ENCODE measurements around the gene SLC2A10. TPM values are rescaled to one million over a fixed set of nuclear protein-coding genes. Genes with fewer than 3 reads are reported as not detected.

Gene SLC2A10
- total RNA-seq, 1 donor: 44.2 TPM

- Histone ChIP-seq H3K27ac (ENCODE audit: low read depth, low read length) (no peak overlapping the region), H3K79me2 (ENCODE audit: insufficient read depth, low read length) (no peaks in the 10 kb centered on the region), H2AFZ (ENCODE audit: low read length) (no peak overlapping the region), H3K9me3 (ENCODE audit: low read depth, low read length) (no peaks in the 10 kb centered on the region), H3K4me1 (ENCODE audit: insufficient read depth, low read length) (no peaks in the 10 kb centered on the region), H3K27me3 (ENCODE audit: insufficient read depth, low read length) (no peaks in the 10 kb centered on the region), H3K4me3 (ENCODE audit: insufficient read depth, low read length) (no peak overlapping the region), H4K20me1 (ENCODE audit: insufficient read depth, low read length) (no peaks in the 10 kb centered on the region), H3K36me3 (ENCODE audit: insufficient read depth, low read length) (no peaks in the 10 kb centered on the region), H3K4me2 (ENCODE audit: insufficient read depth, low read length) (no peak overlapping the region)
- no peak for DNase-seq (ENCODE audit: insufficient read length, low spot score, missing footprints)
- TF ChIP-seq, protein P1, sequence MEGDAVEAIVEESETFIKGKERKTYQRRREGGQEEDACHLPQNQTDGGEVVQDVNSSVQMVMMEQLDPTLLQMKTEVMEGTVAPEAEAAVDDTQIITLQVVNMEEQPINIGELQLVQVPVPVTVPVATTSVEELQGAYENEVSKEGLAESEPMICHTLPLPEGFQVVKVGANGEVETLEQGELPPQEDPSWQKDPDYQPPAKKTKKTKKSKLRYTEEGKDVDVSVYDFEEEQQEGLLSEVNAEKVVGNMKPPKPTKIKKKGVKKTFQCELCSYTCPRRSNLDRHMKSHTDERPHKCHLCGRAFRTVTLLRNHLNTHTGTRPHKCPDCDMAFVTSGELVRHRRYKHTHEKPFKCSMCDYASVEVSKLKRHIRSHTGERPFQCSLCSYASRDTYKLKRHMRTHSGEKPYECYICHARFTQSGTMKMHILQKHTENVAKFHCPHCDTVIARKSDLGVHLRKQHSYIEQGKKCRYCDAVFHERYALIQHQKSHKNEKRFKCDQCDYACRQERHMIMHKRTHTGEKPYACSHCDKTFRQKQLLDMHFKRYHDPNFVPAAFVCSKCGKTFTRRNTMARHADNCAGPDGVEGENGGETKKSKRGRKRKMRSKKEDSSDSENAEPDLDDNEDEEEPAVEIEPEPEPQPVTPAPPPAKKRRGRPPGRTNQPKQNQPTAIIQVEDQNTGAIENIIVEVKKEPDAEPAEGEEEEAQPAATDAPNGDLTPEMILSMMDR (IDR thresholded peaks at IDR 0.05; ENCODE audit: extremely low read depth, low read depth, low read length): no peak
These were observed 6.0 kb upstream of the SLC2A10 start for GRCh38 chr20:46703435-46703834.

DNA sequence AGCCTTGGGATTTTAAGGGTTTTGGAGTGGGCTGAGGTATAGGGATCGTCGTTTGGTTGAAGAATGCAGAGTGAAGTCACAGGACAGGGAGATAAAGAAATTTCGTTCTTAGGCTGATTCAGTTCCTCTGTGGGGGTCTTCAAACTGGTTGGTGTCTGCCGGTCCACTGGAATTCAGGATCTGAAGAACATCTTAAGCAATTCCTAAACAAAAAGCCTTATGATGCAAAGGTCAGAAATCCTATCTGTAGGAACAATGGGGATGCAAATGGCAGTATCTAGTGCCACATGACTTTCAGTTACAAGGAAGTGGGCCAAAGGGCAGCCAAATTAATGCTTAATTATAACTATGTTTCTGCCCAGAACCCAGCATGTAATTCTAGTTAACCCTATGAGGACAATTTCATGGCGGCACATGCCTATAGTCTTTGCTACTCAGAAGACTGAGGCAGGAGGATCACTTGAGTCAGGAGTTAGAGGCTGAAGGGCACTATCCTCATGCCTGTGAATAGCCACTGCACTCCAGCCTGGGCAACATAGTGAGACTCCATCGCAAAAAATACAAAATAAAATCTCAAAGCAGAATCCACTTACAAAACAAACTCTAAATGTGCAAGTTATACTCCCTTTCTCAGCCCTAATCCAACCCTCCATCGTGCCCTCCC is 4.6 kb upstream of the SLC2A10 start:
- no peak for DNase-seq (ENCODE audit: insufficient read length, low spot score, missing footprints)
- TF ChIP-seq, protein P1 (IDR thresholded peaks at IDR 0.05; ENCODE audit: extremely low read depth, low read depth, low read length): no peak
- no peak overlapping the region for H3K27ac ChIP-seq (ENCODE audit: low read depth, low read length)

DNA sequence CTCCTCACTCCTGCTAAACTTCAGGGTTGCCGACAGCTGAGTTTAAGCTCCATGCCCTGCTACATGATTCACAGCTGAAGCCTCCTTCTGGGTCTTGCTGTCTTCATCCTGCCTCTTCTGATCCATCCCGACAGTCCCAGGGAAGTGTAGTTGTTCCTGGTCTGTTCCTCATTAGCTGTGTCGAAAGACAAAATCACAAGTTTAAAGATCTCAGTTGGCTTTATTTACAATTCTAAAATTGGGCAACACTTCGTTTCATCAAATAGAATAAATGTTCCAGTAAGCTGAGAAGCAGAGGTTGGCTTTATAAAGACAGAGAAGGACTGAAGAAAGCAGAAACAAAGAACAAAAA is 4.1 kb upstream of the SLC2A10 start:
- H4K20me1 ChIP-seq (ENCODE audit: insufficient read depth, low read length): no peaks in the 10 kb centered on the region
- H3K9me3 ChIP-seq (ENCODE audit: low read depth, low read length): no peaks in the 10 kb centered on the region
- no peak overlapping the region for H3K4me2 ChIP-seq (ENCODE audit: insufficient read depth, low read length)
- H3K36me3 ChIP-seq (ENCODE audit: insufficient read depth, low read length): no peaks in the 10 kb centered on the region
- H3K4me1 ChIP-seq (ENCODE audit: insufficient read depth, low read length): peaks cover 8% of the 10 kb centered on the region
- peak overlapping the region; percentile 82 for H2AFZ ChIP-seq (ENCODE audit: low read length)
- no peaks in the 10 kb centered on the region for H3K27me3 ChIP-seq (ENCODE audit: insufficient read depth, low read length)
- peaks cover 5% of the 10 kb centered on the region for H3K79me2 ChIP-seq (ENCODE audit: insufficient read depth, low read length)
- TF ChIP-seq, protein P1 (IDR thresholded peaks at IDR 0.05; ENCODE audit: extremely low read depth, low read depth, low read length): no peak
- no peak overlapping the region for H3K4me3 ChIP-seq (ENCODE audit: insufficient read depth, low read length)
- DNase-seq (ENCODE audit: insufficient read length, low spot score, missing footprints): no peak
- no peak overlapping the region for H3K27ac ChIP-seq (ENCODE audit: low read depth, low read length)

More for the DNA sequence above, 4.6 kb upstream of the SLC2A10 start:
- Histone ChIP-seq H3K36me3 (ENCODE audit: insufficient read depth, low read length) (no peaks in the 10 kb centered on the region), H3K79me2 (ENCODE audit: insufficient read depth, low read length) (peaks cover under 1% of the 10 kb centered on the region), H3K4me3 (ENCODE audit: insufficient read depth, low read length) (no peak overlapping the region), H3K9me3 (ENCODE audit: low read depth, low read length) (no peaks in the 10 kb centered on the region), H4K20me1 (ENCODE audit: insufficient read depth, low read length) (no peaks in the 10 kb centered on the region), H3K27me3 (ENCODE audit: insufficient read depth, low read length) (no peaks in the 10 kb centered on the region), H3K4me2 (ENCODE audit: insufficient read depth, low read length) (no peak overlapping the region), H2AFZ (ENCODE audit: low read length) (peak overlapping the region; percentile 82), H3K4me1 (ENCODE audit: insufficient read depth, low read length) (peaks cover 3% of the 10 kb centered on the region)

- no peak overlapping the region for H3K4me2 ChIP-seq (ENCODE audit: insufficient read depth, low read length)
- H2AFZ ChIP-seq (ENCODE audit: low read length): no peak overlapping the region
- no peaks in the 10 kb centered on the region for H3K27me3 ChIP-seq (ENCODE audit: insufficient read depth, low read length)
- H3K4me1 ChIP-seq (ENCODE audit: insufficient read depth, low read length): peaks cover 12% of the 10 kb centered on the region
- H3K36me3 ChIP-seq (ENCODE audit: insufficient read depth, low read length): no peaks in the 10 kb centered on the region
- no peaks in the 10 kb centered on the region for H4K20me1 ChIP-seq (ENCODE audit: insufficient read depth, low read length)
- peaks cover 14% of the 10 kb centered on the region for H3K79me2 ChIP-seq (ENCODE audit: insufficient read depth, low read length)
- no peak overlapping the region for H3K27ac ChIP-seq (ENCODE audit: low read depth, low read length)
- H3K4me3 ChIP-seq (ENCODE audit: insufficient read depth, low read length): no peak overlapping the region
- no peak for DNase-seq (ENCODE audit: insufficient read length, low spot score, missing footprints)
- H3K9me3 ChIP-seq (ENCODE audit: low read depth, low read length): no peaks in the 10 kb centered on the region
- TF ChIP-seq, protein P1 (IDR thresholded peaks at IDR 0.05; ENCODE audit: extremely low read depth, low read depth, low read length): no peak
These were observed 3.2 kb upstream of the SLC2A10 start for GRCh38 chr20:46706242-46706641.
